MV-4-11 (cell line): ENCODE data around the gene SKP2.

Experiments
- DNase-seq: peaks from one replicate; lab custom pipeline; 2025; lab: John Stamatoyannopoulos, UW

Gene SKP2

DNA sequence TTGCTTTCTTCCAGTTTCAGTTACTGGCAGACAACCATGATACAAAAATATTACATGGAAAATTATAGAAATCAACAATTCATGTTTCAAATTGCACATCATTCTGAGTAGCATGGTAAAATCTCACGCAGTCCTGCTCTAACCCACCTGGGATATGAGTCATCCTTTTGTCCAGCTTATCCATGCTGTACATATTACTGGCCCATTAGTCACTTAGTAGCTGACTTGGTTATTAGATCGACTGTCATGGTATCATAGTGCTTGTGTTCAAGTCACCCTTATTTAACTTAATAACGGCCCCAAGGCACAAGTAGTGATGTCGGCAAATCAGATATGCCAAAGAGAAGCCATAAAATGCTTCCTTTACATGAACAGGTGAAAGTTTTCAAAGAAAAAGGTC, 48.6 kb downstream of the SKP2 start:
- no peak for DNase-seq

DNA sequence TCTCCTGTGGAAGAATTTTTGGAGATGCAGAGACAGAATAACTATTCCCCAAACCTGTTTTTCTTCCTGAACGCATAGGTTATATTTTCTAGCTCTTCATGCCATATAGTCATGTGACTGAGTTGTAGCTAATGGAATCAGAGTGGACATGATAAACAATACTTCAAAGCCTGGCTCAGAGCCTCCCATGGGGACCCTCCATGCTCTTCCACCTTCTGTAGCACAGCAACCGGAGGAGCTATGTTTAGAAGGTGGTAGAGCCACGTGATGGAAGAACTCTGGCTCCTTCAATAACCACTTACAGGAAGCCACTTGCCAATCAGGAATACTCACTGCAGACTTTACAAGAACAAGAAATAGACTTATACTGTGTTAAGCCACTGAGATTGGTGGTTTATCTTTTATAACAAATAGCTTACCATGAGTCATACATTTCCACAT, 50.6 kb downstream of the SKP2 start:
- DNase-seq: no peak

DNA sequence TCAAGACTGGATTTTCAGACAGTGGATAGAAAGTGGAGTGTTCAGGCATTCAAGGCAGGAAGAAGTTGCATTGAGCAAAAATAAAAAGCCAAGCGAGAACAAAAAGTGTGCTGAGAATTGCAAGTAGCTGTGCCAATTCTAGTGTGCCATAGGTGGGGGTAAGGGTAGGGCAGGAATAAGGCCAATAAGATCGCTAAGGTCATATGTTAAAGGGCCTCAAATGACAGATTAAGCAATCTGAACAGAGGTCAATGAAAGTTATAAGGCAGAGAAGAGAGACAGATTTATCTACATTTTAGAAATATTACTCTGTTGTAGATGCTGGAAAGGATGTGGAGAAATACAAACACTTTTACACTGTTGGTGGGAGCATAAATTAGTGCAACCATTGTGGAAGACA, 53.4 kb downstream of the SKP2 start:
- no peak for DNase-seq

DNA sequence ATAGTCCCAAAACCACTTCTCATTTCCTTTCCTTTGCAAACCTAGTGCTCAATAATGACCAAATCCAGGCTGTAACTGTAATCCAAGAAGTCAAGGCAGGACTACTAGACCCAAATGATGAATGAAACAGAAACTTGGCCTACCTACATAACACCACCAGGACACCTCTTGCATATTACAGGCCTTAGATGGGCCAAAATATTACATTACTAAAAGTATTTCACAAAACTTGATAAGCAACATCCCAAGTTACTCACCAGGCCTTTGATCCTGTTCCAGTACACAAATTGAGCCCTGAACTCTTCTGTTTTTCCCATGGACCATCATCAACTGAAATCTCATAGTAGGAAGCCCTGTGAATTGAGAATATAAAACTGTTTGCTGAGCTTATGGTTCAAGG, 55.0 kb downstream of the SKP2 start:
- no peak for DNase-seq

DNA sequence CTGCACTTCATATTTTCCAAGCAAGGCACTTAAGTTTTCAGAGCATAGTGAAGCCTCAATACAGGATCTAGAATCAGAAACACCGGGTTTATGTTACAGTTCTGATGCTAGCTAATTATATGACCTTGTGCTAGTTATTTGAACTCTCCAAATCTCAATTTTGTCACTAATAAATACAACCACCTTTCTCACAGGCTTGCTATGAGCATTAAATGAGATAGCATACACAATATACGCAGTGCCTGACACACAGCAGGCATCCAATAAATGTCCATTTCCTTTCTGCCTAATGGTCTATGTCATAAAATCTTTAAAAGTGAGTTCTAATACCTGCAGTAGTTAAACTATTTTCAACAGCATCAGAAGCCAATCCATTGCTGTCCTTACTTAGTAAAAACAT, 56.9 kb downstream of the SKP2 start:
- DNase-seq: no peak

DNA sequence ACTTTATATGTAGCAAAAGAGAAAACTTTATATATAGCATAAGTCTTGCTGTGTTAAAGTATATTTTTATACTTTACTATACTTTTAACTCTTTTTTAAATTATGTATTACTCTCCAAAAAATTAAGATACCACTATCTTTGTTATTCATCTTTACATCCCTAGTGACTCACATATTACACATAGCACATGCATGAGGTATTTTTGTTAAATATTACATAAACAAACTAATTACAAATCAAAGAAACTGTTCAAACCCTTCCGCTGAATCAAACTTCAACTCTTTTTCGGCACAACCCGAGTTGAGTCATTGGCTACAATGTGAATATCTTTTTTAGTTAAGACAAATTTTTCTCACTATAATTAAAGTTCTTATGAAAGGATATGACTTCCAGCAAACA, 57.8 kb downstream of the SKP2 start:
- DNase-seq: no peak

DNA sequence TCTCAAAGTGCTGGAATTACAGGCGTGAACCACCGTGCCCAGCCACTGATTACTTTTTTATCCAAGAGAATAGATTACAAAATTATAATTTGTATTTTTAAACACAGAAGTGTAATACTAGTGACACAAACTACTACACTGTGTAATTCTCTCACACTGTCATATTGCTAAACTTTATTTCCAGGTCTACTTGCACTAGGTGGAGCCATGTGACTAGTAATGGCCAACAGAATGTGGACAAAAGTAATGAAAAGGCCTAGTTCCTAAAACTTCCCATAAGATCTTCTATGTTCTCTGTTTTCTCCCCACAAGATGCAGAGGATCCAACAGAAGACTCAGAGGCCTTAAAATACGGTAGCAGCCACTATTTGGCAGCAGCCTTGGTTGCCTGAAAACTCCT, 62.5 kb downstream of the SKP2 start:
- no peak for DNase-seq

DNA sequence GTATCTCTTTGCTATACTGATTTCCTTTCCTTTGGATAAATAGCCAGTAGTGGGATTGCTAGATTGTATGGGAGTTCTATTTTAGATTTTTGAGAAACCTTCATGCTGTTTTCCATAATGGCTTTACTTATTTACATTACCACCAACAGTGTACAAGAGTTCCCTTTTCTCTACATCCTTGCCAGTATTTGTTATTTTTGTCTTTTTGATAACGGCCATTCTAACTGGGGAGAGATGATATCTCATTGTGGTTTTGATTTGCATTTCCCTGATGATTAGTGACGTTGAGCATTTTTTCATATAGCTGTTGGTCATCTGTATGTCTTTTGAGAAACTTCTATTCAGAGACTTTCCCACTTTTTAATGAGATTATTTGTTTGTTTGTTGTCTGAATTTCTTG, 64.0 kb downstream of the SKP2 start:
- DNase-seq: no peak

DNA sequence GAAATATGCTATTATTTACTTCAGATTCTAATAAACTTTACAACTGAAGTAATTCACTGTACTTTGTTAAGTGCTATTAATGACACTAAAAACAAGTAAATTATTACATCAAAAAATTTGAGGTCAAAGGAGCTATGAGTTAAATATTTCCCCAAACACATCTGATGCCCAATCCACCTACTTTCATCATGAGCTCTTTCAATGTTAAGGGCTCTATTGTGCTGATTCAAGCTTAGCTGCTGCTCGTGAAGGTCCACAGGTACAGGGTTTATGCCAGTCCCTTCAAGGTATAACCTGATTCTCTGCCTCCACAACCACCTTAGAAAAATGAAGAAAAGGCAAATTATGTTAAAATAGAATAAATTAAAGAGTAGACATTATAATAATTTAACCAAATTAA, 65.7 kb downstream of the SKP2 start:
- no peak for DNase-seq

DNA sequence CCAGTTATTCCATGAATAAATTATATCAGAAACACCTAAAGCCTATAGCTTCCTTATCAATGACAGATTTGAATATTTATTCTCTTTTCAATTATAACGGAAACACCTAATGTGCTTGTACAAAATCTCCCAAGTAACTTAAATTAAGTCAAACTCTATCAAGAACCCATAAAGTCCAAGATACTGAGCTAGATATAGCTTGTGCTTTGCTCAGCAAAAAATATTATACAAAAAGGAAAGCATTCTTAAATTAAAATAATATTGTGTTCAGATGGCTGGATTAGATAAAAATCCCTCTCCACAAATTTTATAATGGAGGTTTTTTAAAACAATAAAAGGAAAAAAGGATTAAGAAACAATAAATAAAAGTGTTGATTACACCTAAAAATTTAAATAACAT, 66.1 kb downstream of the SKP2 start:
- DNase-seq: no peak

DNA sequence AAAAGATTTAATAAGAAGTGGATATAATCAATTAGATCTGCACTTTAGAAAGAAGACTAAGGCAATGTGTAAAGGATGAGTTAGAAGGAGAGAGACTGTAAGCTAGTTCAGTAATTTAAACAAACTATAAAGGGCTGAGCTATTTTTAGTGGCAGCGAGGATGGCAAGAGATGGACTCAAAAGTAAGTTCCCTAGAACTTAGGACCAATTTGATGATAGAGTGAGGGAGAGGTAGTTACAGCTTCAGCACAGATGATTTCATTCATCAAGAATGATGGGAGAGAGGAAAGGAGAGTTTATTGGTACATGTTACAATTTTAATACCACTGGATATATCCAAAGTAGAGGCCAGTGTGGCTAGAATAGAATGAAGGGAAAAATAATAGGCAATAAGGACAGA, 70.7 kb downstream of the SKP2 start:
- DNase-seq: no peak

DNA sequence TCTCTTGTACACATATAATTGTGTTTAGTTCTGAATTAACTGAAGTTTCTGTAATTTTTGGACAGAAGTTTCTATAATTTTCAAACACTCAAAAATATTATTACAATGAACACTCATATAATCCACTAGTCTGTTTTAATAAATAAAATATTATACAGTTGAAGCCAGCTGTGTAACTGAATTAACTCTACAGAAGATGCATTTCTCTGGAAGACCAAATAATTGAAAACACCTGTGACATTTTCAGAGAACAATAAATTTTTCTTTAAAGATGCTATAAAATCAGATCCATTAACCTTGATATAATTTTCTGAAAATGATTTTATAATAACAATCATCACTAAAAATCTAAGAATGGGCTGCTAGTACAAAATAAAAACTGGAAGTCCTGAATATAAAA, 75.1 kb downstream of the SKP2 start:
- no peak for DNase-seq

DNA sequence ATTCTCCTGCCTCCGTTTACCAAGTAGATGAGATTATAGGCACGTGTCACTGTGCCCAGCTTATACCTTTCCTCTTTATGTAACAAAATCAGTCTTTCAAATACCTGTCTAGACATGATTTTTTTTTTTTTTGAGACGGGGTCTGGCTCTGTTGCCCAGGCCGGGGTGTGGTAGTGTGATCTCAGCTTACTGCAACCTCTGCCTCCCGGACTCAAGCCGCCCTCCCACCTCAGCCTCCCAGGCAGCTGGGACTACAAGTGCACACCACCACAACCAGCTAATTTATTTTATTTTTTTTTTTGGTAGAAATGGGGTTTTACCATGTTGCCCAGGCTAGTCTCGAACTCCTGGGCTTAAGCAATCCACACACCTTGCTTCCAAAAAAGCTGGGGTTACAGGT, 76.6 kb downstream of the SKP2 start:
- DNase-seq: no peak

DNA sequence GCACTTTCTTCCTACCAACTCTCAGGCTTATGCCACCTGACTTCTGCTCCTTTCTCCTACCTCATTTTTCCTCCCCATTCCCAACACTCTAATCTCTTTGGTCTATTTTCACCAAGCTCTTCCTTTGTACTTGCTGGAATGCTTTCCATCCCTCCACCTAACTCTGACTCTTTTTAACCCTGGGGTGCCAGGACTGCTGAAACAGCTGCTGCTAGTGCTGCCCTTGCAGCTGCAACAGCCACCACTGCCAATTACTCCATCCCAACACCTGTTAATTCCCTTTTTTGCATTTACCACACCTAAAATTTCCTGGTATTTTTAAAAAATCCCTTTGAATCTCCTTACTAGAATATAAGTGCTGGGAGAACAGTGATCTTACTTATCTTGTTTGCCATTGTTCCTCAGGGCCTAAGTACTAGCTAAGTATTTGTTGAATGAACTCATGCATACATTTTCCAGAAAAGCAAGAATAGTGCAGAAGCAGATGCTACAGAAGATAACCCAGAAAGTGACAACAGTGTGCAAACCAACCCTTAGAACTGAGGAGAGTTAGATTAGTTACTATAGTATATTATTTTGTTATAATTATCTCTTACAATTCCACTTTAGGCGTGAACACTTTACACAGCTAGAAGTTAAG, 78.4 kb downstream of the SKP2 start:
- DNase-seq: no peak

DNA sequence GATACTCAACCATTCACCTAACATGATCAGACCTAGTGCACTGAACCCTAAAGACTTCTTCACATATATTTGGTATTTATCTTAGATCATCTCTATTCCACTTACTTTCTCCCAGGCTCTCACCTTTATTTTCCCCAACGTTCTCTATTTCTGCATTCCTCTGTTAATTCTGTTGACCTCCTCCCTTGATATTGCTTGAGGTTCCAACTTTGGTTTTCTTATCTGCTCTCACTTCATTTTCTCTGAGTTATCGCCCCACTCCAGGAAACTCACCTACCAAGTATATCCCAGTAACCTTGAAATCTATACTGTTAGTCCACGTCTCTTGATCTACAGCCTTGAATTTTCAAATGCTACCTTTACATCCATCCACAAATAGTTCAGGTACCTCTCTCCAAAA, 80.6 kb downstream of the SKP2 start:
- DNase-seq: no peak
